ENCODE data around the gene ZFP36L1.

ZFP36L1 gene

GRCh38 chr14:68794851-68795596, 2.2 kb upstream of the ZFP36L1 start:
- DNase-seq = peak; percentile 72

- peak; percentile 86 for DNase-seq
These were observed 1.4 kb upstream of the ZFP36L1 start for GRCh38 chr14:68794130-68794850.

GRCh38 chr14:68793734-68794129, 865 bp upstream of the ZFP36L1 start:
- peak; percentile 72 for DNase-seq

GRCh38 chr14:68792678-68792978, 239 bp downstream of the ZFP36L1 start:
- DNase-seq = no peak

GRCh38 chr14:68791902-68792677, 777 bp downstream of the ZFP36L1 start:
- peak; percentile 36 for DNase-seq

- peak; percentile 48 for DNase-seq
These were observed 1.6 kb downstream of the ZFP36L1 start for GRCh38 chr14:68791078-68791901.

- DNase-seq = peak; percentile 80
These were observed 2.2 kb downstream of the ZFP36L1 start for GRCh38 chr14:68790644-68791077.

GRCh38 chr14:68789821-68790643, 2.8 kb downstream of the ZFP36L1 start:
- DNase-seq = no peak

GRCh38 chr14:68788996-68789820, 3.7 kb downstream of the ZFP36L1 start:
- DNase-seq = peak; percentile 89

- no peak for DNase-seq
These were observed 4.4 kb downstream of the ZFP36L1 start for GRCh38 chr14:68788275-68788995.

GRCh38 chr14:68787092-68787992, 5.5 kb downstream of the ZFP36L1 start:
- DNase-seq = no peak

- DNase-seq = no peak
These were observed 6.3 kb downstream of the ZFP36L1 start for GRCh38 chr14:68786491-68787091.

GRCh38 chr14:68785534-68786490, 7.1 kb downstream of the ZFP36L1 start:
- DNase-seq = no peak

GRCh38 chr14:68784978-68785533, 7.8 kb downstream of the ZFP36L1 start:
- DNase-seq = no peak

- DNase-seq = no peak
These were observed 8.5 kb downstream of the ZFP36L1 start for GRCh38 chr14:68784226-68784910.

GRCh38 chr14:68783408-68784225, 9.2 kb downstream of the ZFP36L1 start:
- no peak for DNase-seq

All from activated naive CD4-positive, alpha-beta T cell treated with anti-CD3 and anti-CD28 coated beads, Interleukin-2, amount 50 U/mL, for 16 hours (primary cell).